ENCODE results near the gene MYBPC2. TPM values are rescaled to one million over a fixed set of nuclear protein-coding genes. Genes with fewer than 3 reads are reported as not detected.

MYBPC2 gene
- total RNA-seq, 1 experiment from 2014 or later: not detected

DNA sequence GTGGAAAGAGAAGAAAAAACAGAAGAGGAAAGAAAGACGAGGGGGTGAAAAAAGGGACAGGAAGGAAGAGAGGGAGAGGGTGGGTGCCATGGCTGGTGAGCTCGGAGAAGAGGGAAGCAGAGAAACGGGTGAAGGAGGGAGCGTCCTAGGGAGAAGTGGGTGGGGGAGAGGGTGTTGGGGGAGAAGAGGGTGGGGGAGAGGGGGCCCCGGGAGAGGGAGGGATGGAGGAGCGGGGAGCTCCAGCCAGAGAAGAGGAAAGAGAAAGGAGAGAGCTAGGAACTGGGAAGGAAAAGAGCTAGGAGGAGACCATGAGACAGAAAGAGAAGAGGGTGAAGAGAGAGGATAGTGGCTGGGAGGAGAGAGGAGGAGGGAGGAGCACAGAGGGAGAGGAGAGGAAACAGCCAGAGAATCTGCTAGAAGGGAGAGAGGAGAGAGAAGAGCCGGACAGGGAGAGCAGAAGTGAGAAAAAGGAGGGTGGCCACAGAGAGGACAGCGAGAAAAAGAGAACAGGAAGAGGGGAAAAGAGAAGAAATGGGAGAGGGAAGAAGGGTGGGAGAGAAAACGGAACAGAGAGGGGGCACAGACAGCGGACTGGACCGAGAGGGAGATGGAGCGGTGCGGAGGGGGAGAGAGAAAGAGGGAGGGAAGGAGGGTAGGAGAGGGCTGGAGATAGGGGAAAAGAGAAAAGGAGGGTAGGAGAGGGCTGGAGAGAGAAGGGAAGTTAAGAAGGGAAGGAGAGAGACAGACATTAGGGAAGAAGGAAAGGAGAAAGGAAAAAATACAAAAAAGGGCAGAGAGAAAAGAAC lies 55.9 kb downstream of the MYBPC2 start:
- ChIA-PET CTCF (interaction anchor here (0.7 kb wide), 1 partner anchor 211 kb away, joined by 3 read pairs; no protein-coding TSS in a partner anchor), POLR2A (ENCODE audit: low non-redundant PET) (no interaction called here)
- Histone ChIP-seq H3K27me3 (replicated peaks; ENCODE audit: insufficient read depth, low read depth, low read length, poor library complexity) (peaks cover 52% of the 10 kb centered on the region), H3K27ac (ENCODE audit: low read depth, low read length, poor library complexity, severe bottlenecking) (no peak overlapping the region), H3K36me3 (ENCODE audit: insufficient read depth, low read length, poor library complexity, severe bottlenecking) (no peaks in the 10 kb centered on the region), H3K4me3 (ENCODE audit: low read depth, low read length, poor library complexity, severe bottlenecking) (no peak overlapping the region), H3K4me1 (ENCODE audit: insufficient read depth, low read length, poor library complexity, severe bottlenecking) (no peaks in the 10 kb centered on the region), H3K9me3 (ENCODE audit: low read depth, low read length, poor library complexity, severe bottlenecking) (peaks cover 8% of the 10 kb centered on the region)
- TF ChIP-seq, protein P1, sequence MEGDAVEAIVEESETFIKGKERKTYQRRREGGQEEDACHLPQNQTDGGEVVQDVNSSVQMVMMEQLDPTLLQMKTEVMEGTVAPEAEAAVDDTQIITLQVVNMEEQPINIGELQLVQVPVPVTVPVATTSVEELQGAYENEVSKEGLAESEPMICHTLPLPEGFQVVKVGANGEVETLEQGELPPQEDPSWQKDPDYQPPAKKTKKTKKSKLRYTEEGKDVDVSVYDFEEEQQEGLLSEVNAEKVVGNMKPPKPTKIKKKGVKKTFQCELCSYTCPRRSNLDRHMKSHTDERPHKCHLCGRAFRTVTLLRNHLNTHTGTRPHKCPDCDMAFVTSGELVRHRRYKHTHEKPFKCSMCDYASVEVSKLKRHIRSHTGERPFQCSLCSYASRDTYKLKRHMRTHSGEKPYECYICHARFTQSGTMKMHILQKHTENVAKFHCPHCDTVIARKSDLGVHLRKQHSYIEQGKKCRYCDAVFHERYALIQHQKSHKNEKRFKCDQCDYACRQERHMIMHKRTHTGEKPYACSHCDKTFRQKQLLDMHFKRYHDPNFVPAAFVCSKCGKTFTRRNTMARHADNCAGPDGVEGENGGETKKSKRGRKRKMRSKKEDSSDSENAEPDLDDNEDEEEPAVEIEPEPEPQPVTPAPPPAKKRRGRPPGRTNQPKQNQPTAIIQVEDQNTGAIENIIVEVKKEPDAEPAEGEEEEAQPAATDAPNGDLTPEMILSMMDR (conservative IDR thresholded peaks at IDR 0.05; ENCODE audit: low read depth, low read length): no peak
- no peak for TF ChIP-seq EZH2 (IDR thresholded peaks at IDR 0.05; ENCODE audit: borderline replicate concordance, low read depth, low read length, poor library complexity, severe bottlenecking)
- intact Hi-C loops (cut with micrococcal nuclease; ENCODE audit: unreplicated experiment): no loop called here
- DNase-seq (ENCODE audit: low spot score): no peak
- BruUV-seq (replicated peaks): no TSS peak

DNA sequence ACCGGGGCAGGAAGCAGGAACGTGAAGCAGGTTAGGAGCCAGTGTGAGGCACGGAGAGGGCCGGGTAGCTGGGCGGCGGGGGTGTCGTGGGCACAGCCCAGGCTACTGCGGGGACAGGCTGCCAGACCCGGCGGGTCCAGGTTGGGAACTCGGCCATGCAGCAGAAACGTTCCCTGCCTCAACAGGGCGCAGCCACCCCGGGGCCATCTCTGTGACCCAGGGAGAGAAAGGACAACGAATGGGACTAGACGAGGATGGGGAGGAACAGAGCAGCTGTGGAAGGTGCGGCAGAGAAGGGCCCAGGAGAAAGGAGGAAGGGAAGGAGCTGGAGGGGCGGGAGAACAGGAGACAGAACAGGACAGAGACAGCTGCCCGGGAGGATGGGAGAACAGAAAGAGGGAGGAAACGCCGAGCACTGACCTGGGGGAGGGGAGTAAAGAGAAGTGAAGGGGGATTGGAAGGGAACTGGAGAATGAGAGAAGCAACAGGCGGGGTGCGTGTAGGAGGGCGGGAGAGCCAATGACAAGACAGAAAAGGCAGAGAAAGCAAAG lies 56.8 kb downstream of the MYBPC2 start:
- no peak for DNase-seq (ENCODE audit: low spot score)
- BruUV-seq (replicated peaks): no TSS peak
- Histone ChIP-seq H3K27me3 (replicated peaks; ENCODE audit: insufficient read depth, low read depth, low read length, poor library complexity) (peaks cover 59% of the 10 kb centered on the region), H3K4me3 (ENCODE audit: low read depth, low read length, poor library complexity, severe bottlenecking) (no peak overlapping the region), H3K27ac (ENCODE audit: low read depth, low read length, poor library complexity, severe bottlenecking) (no peak overlapping the region), H3K36me3 (ENCODE audit: insufficient read depth, low read length, poor library complexity, severe bottlenecking) (no peaks in the 10 kb centered on the region), H3K9me3 (ENCODE audit: low read depth, low read length, poor library complexity, severe bottlenecking) (peaks cover 8% of the 10 kb centered on the region), H3K4me1 (ENCODE audit: insufficient read depth, low read length, poor library complexity, severe bottlenecking) (no peaks in the 10 kb centered on the region)
- TF ChIP-seq, protein P1 (conservative IDR thresholded peaks at IDR 0.05; ENCODE audit: low read depth, low read length): no peak
- TF ChIP-seq EZH2 (IDR thresholded peaks at IDR 0.05; ENCODE audit: borderline replicate concordance, low read depth, low read length, poor library complexity, severe bottlenecking): no peak
- POLR2A ChIA-PET (ENCODE audit: low non-redundant PET): no interaction called here
- intact Hi-C loops (cut with micrococcal nuclease; ENCODE audit: unreplicated experiment): no loop called here
- CTCF ChIA-PET: no interaction called here

DNA sequence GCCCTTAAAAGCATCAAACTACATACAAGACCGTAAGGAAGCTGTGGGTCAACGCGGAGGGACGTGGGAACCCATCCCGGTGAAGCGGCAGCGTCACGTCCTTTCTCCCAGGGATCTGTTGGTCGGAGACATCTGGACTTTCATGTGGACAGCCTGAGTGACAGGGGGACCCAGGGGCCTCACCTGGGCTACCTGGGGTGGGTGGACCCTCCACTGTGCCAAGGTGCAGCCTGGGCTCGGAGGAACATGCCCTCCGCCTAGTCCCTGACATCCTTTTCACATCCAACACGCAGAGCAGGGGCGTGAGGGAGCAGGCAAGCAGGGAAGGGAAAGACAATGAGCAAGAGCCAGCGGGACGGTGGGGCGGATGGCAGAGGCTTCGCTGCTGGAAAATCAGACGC lies 57.7 kb downstream of the MYBPC2 start:
- no peak for DNase-seq (ENCODE audit: low spot score)
- Histone ChIP-seq H3K27ac (ENCODE audit: low read depth, low read length, poor library complexity, severe bottlenecking) (no peak overlapping the region), H3K27me3 (replicated peaks; ENCODE audit: insufficient read depth, low read depth, low read length, poor library complexity) (peaks cover 67% of the 10 kb centered on the region), H3K4me3 (ENCODE audit: low read depth, low read length, poor library complexity, severe bottlenecking) (no peak overlapping the region), H3K9me3 (ENCODE audit: low read depth, low read length, poor library complexity, severe bottlenecking) (peaks cover 8% of the 10 kb centered on the region), H3K36me3 (ENCODE audit: insufficient read depth, low read length, poor library complexity, severe bottlenecking) (no peaks in the 10 kb centered on the region), H3K4me1 (ENCODE audit: insufficient read depth, low read length, poor library complexity, severe bottlenecking) (no peaks in the 10 kb centered on the region)
- BruUV-seq (replicated peaks): no TSS peak
- intact Hi-C loops (cut with micrococcal nuclease; ENCODE audit: unreplicated experiment): no loop called here
- TF ChIP-seq, protein P1 (conservative IDR thresholded peaks at IDR 0.05; ENCODE audit: low read depth, low read length): no peak
- TF ChIP-seq EZH2 (IDR thresholded peaks at IDR 0.05; ENCODE audit: borderline replicate concordance, low read depth, low read length, poor library complexity, severe bottlenecking): no peak
- POLR2A ChIA-PET (ENCODE audit: low non-redundant PET): no interaction called here
- CTCF ChIA-PET: no interaction called here

Data from A673 (cell line).